ENCODE measurements around the gene PTCD3. TPM values are rescaled to one million over a fixed set of nuclear protein-coding genes. Genes with fewer than 3 reads are reported as not detected.

PTCD3 gene
- polyA plus RNA-seq, 1 of the 3 experiments (the other 2 are of a cell fraction): 44.5 TPM

- CTCF ChIA-PET: interaction anchor here (2.4 to 6.3 kb wide), 3 partner anchors 9 to 242 kb away, joined by 11 to 39 read pairs (median 17); partner anchors contain the start of gene ST3GAL5
- 98% methylated on average over 16 of the region's 16 CpGs for WGBS (ENCODE audit: low lambda C conversion rate)
Measured at GRCh38 chr2:86069783-86070339, 36.2 kb upstream of the PTCD3 start.

More at GRCh38 chr2:86069783-86070339, 36.2 kb upstream of the PTCD3 start:
- H3K4me2 ChIP-seq: no peak overlapping the region
- DNase-seq: no peak
- no peaks in the 10 kb centered on the region for H4K20me1 ChIP-seq (ENCODE audit: insufficient read depth)
- H3F3A ChIP-seq (replicated peaks; ENCODE audit: insufficient read depth): peaks cover 4% of the 10 kb centered on the region
- H2AFZ ChIP-seq (ENCODE audit: low read depth): no peak overlapping the region
- peaks cover 0 to 41% of the 10 kb centered on the region in 2 experiments; a peak in 2 of 4 replicates for H3K4me1 ChIP-seq (ENCODE audit: control insufficient read depth in 1 of 2, insufficient read depth in 2 of 2, low read depth in 1 of 2, low read length in 1 of 2)
- H3K27me3 ChIP-seq (ENCODE audit: insufficient read depth): no peaks in the 10 kb centered on the region
- POLR2A ChIA-PET: no interaction called here
- no peak overlapping the region for H3K9ac ChIP-seq
- peaks cover 54 to 62% of the 10 kb centered on the region in 2 experiments for H3K36me3 ChIP-seq (replicated peaks in 1 of 2; ENCODE audit: control insufficient read depth in 1 of 2, insufficient read depth in 2 of 2, low read length in 1 of 2)
- no peak overlapping the region for H3K4me3 ChIP-seq (ENCODE audit: low read depth in 2 of 2, low read length in 1 of 2)
- TF ChIP-seq USF2 (IDR thresholded peaks at IDR 0.05; ENCODE audit: borderline replicate concordance, low read depth, low read length) (no peak), REST (IDR thresholded peaks at IDR 0.05; ENCODE audit: low read depth, low read length) (no peak), EZH2phosphoT487 (IDR thresholded peaks at IDR 0.05; ENCODE audit: borderline replicate concordance, low read depth) (no peak), SIN3A (IDR thresholded peaks at IDR 0.05; ENCODE audit: borderline replicate concordance, low read depth, low read length) (no peak), ELF1 (IDR thresholded peaks at IDR 0.05) (no peak), FOSL2 (IDR thresholded peaks at IDR 0.05; ENCODE audit: borderline replicate concordance, low read depth) (no peak), GATA2 (CRISPR knock-in tag; IDR thresholded peaks at IDR 0.05) (no peak)
- TF ChIP-seq, protein P1, sequence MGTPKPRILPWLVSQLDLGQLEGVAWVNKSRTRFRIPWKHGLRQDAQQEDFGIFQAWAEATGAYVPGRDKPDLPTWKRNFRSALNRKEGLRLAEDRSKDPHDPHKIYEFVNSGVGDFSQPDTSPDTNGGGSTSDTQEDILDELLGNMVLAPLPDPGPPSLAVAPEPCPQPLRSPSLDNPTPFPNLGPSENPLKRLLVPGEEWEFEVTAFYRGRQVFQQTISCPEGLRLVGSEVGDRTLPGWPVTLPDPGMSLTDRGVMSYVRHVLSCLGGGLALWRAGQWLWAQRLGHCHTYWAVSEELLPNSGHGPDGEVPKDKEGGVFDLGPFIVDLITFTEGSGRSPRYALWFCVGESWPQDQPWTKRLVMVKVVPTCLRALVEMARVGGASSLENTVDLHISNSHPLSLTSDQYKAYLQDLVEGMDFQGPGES (IDR thresholded peaks at IDR 0.05; ENCODE audit: low read depth, low read length): no peak
- TF ChIP-seq, protein P2, sequence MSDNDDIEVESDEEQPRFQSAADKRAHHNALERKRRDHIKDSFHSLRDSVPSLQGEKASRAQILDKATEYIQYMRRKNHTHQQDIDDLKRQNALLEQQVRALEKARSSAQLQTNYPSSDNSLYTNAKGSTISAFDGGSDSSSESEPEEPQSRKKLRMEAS (IDR thresholded peaks at IDR 0.05; ENCODE audit: low read depth): no peak
- no peaks in the 10 kb centered on the region for H3K9me3 ChIP-seq
- no peaks in the 10 kb centered on the region for H3K9me2 ChIP-seq
- no peaks in the 10 kb centered on the region for H3K79me2 ChIP-seq (ENCODE audit: insufficient read depth)
- H3K27ac ChIP-seq (ENCODE audit: low read depth in 2 of 2, low read length in 1 of 2): no peak overlapping the region
